GM19351 (cell line): ENCODE measurements around the gene SPINK6.

ENCODE experiments used
- ATAC-seq: cut with Tn5 transposase; IDR thresholded peaks from one replicate; pipeline ENCODE4 v1.9.1; 2021; ENCODE audit warnings: mild to moderate bottlenecking, moderate library complexity; ENCODE audit not compliant: unreplicated experiment

SPINK6 gene

GRCh38 chr5:148202531-148203203, at the start of gene SPINK6:
SPINK6 (plus strand) TSS chr5:148203042; CDS start chr5:148203097, 55 bp downstream.
- ATAC-seq: no peak

GRCh38 chr5:148156609-148157008, 46.2 kb upstream of the SPINK6 start:
- ATAC-seq: no peak

GRCh38 chr5:148162038-148162437, 40.8 kb upstream of the SPINK6 start:
- no peak for ATAC-seq

GRCh38 chr5:148163345-148163744, 39.5 kb upstream of the SPINK6 start:
- no peak for ATAC-seq

GRCh38 chr5:148166550-148167283, 36.1 kb upstream of the SPINK6 start:
- ATAC-seq: no peak

- no peak for ATAC-seq
Measured at GRCh38 chr5:148168246-148168645, 34.6 kb upstream of the SPINK6 start, which contains the start of gene SPINK14. SPINK14 (plus strand) TSS chr5:148168546; CDS start chr5:148169733, 1,187 bp downstream.

- ATAC-seq: no peak
Measured at GRCh38 chr5:148172377-148172776, 30.5 kb upstream of the SPINK6 start.

GRCh38 chr5:148176480-148176879, 26.4 kb upstream of the SPINK6 start:
- no peak for ATAC-seq

- ATAC-seq: no peak
Measured at GRCh38 chr5:148177207-148177606, 25.6 kb upstream of the SPINK6 start.

GRCh38 chr5:148179234-148179824, 23.5 kb upstream of the SPINK6 start:
- peak; percentile 85 for ATAC-seq

- ATAC-seq: peak; percentile 80
Measured at GRCh38 chr5:148186248-148187003, 16.4 kb upstream of the SPINK6 start.

GRCh38 chr5:148191010-148191409, 11.8 kb upstream of the SPINK6 start:
- no peak for ATAC-seq

GRCh38 chr5:148193202-148193601, 9.6 kb upstream of the SPINK6 start:
- no peak for ATAC-seq

- ATAC-seq: no peak
Measured at GRCh38 chr5:148201151-148201550, 1.7 kb upstream of the SPINK6 start.

- no peak for ATAC-seq
Measured at GRCh38 chr5:148205044-148205806, 2.4 kb downstream of the SPINK6 start.

- no peak for ATAC-seq
Measured at GRCh38 chr5:148205865-148206264, 3.0 kb downstream of the SPINK6 start.

- ATAC-seq: no peak
Measured at GRCh38 chr5:148206620-148207019, 3.8 kb downstream of the SPINK6 start.

- ATAC-seq: no peak
Measured at GRCh38 chr5:148208226-148208625, 5.4 kb downstream of the SPINK6 start.

GRCh38 chr5:148209151-148209770, 6.4 kb downstream of the SPINK6 start:
- no peak for ATAC-seq

GRCh38 chr5:148214665-148215185, 11.9 kb downstream of the SPINK6 start:
- no peak for ATAC-seq
